HepG2 (cell line): ENCODE measurements around the gene LRRC42. TPM values are rescaled to one million over a fixed set of nuclear protein-coding genes. Genes with fewer than 3 reads are reported as not detected.

Source experiments
- SOX13 ChIP-seq, 3 experiments: fragments of 450-650 bp in 1 of 3; sonication (generic) in 1 of 3; formaldehyde crosslinking in 1 of 3; IDR thresholded peaks in 2 of 3; conservative IDR thresholded peaks in 1 of 3; 2 replicates each; pipeline versions ENCODE4 v1.5.0 to v1.6.1; 2016 to 2020; ENCODE audit warnings: antibody characterized with exemption in 1 of 3, mild to moderate bottlenecking in 1 of 3, missing compliant biosample characterization in 1 of 3, missing genetic modification reagents in 1 of 3, moderate library complexity in 1 of 3
- WIZ ChIP-seq: sonication (generic); formaldehyde crosslinking; IDR thresholded peaks from 2 replicates; pipeline ENCODE4 v1.5.1; 2020; ENCODE audit warnings: mild to moderate bottlenecking, missing genetic modification reagents
- ZFP36L1 ChIP-seq: sonication (generic); formaldehyde crosslinking; IDR thresholded peaks from 2 replicates; pipeline ENCODE4 v1.8.0; 2022; ENCODE audit warnings: mild to moderate bottlenecking, missing genetic modification reagents, moderate library complexity
- ZNF44 ChIP-seq: sonication (generic); formaldehyde crosslinking; IDR thresholded peaks from 2 replicates; pipeline ENCODE4 v1.5.1; 2020; ENCODE audit warnings: mild to moderate bottlenecking, missing genetic modification reagents
- ZNF576 ChIP-seq: sonication (generic); formaldehyde crosslinking; IDR thresholded peaks from 2 replicates; pipeline ENCODE4 v1.4.0; 2020; ENCODE audit warnings: mild to moderate bottlenecking, missing genetic modification reagents
- ZNF777 ChIP-seq: sonication (generic); formaldehyde crosslinking; IDR thresholded peaks from 2 replicates; pipeline ENCODE4 v1.4.0; 2020; ENCODE audit warnings: missing genetic modification reagents
- polyA plus RNA-seq, 8 experiments: library from polyadenylated mRNA; depleted of rRNA in 3 of 8; stranded (reverse) in 7 of 8; unstranded in 1 of 8; fragments of >200 nt; fragmentation: Illumina TruSeq in 4 of 8; extraction: Trizol in 4 of 8; gene quantifications; 2 replicates each; pipeline versions ENCODE4 v1.2.1 to v1.2.3, GENCODE V29; 2011 to 2016; ENCODE audit warnings: low read depth in 4 of 8, missing spikeins in 1 of 8, mixed read lengths in 1 of 8; ENCODE audit not compliant: insufficient read depth in 1 of 8
- total RNA-seq, 5 experiments: library from RNA; depleted of rRNA; stranded (reverse); fragments of >200 nt; fragmentation: Illumina TruSeq; extraction: Trizol; gene quantifications; 2 replicates each; pipeline ENCODE4 v1.2.3, GENCODE V29; 2016; ENCODE audit warnings: low read depth in 1 of 5
- TF ChIP-seq, protein P1 (sequence below), 2 experiments: IDR thresholded peaks; 2 replicates each; pipeline ENCODE4 v1.6.1; 2011 to 2012; ENCODE audit warnings: low read length in 2 of 2, borderline replicate concordance in 1 of 2, low read depth in 1 of 2, mild to moderate bottlenecking in 1 of 2, moderate library complexity in 1 of 2
- TF ChIP-seq, protein P2 (sequence below): sonication (generic); formaldehyde crosslinking; IDR thresholded peaks from 2 replicates; pipeline ENCODE4 v1.4.0; 2020; ENCODE audit warnings: missing genetic modification reagents
- TF ChIP-seq, protein P3 (sequence below): sonication (generic); formaldehyde crosslinking; IDR thresholded peaks from 2 replicates; pipeline ENCODE4 v1.5.1; 2020; ENCODE audit warnings: missing genetic modification reagents, mild to moderate bottlenecking, borderline replicate concordance
- TF ChIP-seq, protein P4 (sequence below): sonication (generic); formaldehyde crosslinking; IDR thresholded peaks from 2 replicates; pipeline ENCODE4 v1.9.0; 2021; ENCODE audit warnings: missing genetic modification reagents, borderline replicate concordance

The LRRC42 gene
- total and polyA plus RNA-seq, 2 of the 13 experiments (the other 11 are each of a cell fraction or from before 2014, with no cell fraction given) = 30.6 to 43.6 TPM

DNA sequence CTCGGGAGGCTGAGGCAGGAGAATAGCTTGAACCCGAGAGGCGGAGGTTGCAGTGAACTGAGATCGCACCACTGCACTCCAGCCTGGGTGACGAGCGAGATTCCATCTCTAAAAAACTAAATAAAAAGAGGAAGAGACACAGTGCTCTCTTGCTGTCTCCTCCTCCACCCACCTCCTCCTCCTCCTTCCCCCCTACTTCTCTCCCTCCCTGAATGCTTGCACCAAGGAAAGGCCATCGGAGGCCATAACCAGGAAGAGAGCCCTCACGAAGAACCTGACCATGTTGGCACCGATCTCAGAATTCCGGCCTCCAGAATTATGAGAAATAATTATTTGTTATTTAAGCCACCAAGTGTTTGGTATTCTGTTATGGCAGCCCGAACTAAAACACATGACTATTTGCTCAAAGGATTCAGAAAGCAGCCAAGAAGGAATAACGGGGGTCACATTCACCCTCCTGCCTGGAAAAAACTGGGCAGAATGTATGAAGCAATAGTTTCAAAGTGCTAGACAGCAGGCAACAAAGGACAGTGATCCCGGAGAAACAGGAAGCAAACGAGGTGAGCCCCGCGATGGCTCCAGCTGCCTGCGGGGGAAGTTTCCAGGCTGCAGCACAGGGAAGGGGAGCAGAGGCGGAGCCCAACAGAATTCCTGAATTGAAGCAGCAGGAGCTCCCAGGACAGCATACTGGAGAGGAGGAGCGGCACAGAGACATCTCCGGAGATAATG lies 36.0 kb downstream of the LRRC42 start (continued):
- TF ChIP-seq, protein P1, sequence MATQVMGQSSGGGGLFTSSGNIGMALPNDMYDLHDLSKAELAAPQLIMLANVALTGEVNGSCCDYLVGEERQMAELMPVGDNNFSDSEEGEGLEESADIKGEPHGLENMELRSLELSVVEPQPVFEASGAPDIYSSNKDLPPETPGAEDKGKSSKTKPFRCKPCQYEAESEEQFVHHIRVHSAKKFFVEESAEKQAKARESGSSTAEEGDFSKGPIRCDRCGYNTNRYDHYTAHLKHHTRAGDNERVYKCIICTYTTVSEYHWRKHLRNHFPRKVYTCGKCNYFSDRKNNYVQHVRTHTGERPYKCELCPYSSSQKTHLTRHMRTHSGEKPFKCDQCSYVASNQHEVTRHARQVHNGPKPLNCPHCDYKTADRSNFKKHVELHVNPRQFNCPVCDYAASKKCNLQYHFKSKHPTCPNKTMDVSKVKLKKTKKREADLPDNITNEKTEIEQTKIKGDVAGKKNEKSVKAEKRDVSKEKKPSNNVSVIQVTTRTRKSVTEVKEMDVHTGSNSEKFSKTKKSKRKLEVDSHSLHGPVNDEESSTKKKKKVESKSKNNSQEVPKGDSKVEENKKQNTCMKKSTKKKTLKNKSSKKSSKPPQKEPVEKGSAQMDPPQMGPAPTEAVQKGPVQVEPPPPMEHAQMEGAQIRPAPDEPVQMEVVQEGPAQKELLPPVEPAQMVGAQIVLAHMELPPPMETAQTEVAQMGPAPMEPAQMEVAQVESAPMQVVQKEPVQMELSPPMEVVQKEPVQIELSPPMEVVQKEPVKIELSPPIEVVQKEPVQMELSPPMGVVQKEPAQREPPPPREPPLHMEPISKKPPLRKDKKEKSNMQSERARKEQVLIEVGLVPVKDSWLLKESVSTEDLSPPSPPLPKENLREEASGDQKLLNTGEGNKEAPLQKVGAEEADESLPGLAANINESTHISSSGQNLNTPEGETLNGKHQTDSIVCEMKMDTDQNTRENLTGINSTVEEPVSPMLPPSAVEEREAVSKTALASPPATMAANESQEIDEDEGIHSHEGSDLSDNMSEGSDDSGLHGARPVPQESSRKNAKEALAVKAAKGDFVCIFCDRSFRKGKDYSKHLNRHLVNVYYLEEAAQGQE (IDR thresholded peaks at IDR 0.05; ENCODE audit: borderline replicate concordance in 1 of 2, low read depth in 1 of 2, low read length in 2 of 2) = no peak; a peak in 1 of 4 replicates
- TF ChIP-seq, protein P2, sequence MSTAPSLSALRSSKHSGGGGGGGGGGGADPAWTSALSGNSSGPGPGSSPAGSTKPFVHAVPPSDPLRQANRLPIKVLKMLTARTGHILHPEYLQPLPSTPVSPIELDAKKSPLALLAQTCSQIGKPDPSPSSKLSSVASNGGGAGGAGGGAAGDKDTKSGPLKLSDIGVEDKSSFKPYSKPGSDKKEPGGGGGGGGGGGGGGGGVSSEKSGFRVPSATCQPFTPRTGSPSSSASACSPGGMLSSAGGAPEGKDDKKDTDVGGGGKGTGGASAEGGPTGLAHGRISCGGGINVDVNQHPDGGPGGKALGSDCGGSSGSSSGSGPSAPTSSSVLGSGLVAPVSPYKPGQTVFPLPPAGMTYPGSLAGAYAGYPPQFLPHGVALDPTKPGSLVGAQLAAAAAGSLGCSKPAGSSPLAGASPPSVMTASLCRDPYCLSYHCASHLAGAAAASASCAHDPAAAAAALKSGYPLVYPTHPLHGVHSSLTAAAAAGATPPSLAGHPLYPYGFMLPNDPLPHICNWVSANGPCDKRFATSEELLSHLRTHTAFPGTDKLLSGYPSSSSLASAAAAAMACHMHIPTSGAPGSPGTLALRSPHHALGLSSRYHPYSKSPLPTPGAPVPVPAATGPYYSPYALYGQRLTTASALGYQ (CRISPR knock-in tag) = no peak
- TF ChIP-seq, protein P3, sequence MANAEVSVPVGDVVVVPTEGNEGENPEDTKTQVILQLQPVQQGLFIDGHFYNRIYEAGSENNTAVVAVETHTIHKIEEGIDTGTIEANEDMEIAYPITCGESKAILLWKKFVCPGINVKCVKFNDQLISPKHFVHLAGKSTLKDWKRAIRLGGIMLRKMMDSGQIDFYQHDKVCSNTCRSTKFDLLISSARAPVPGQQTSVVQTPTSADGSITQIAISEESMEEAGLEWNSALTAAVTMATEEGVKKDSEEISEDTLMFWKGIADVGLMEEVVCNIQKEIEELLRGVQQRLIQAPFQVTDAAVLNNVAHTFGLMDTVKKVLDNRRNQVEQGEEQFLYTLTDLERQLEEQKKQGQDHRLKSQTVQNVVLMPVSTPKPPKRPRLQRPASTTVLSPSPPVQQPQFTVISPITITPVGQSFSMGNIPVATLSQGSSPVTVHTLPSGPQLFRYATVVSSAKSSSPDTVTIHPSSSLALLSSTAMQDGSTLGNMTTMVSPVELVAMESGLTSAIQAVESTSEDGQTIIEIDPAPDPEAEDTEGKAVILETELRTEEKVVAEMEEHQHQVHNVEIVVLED (CRISPR knock-in tag) = no peak
- TF ChIP-seq WIZ (CRISPR knock-in tag) (no peak), ZNF777 (CRISPR knock-in tag) (no peak), ZFP36L1 (CRISPR knock-in tag) (no peak), ZNF576 (CRISPR knock-in tag) (no peak), SOX13 (IDR thresholded peaks at IDR 0.05) (no peak), SOX13 (CRISPR knock-in tag; conservative IDR thresholded peaks at IDR 0.05 in 1 of 2, IDR thresholded peaks at IDR 0.05 in 1 of 2) (peak in 1 of 2 experiments; percentile 50; a peak in 2 of 4 replicates), ZNF44 (CRISPR knock-in tag) (no peak)
- TF ChIP-seq, protein P4, sequence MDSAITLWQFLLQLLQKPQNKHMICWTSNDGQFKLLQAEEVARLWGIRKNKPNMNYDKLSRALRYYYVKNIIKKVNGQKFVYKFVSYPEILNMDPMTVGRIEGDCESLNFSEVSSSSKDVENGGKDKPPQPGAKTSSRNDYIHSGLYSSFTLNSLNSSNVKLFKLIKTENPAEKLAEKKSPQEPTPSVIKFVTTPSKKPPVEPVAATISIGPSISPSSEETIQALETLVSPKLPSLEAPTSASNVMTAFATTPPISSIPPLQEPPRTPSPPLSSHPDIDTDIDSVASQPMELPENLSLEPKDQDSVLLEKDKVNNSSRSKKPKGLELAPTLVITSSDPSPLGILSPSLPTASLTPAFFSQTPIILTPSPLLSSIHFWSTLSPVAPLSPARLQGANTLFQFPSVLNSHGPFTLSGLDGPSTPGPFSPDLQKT = no peak
